ENCODE results near the gene SPRR4.
"Not testable (repeated sequence)": the region's sequence is repeated elsewhere in the genome, so short reads cannot be mapped to it uniquely, and the experiment has no call there.

The SPRR4 gene

DNA sequence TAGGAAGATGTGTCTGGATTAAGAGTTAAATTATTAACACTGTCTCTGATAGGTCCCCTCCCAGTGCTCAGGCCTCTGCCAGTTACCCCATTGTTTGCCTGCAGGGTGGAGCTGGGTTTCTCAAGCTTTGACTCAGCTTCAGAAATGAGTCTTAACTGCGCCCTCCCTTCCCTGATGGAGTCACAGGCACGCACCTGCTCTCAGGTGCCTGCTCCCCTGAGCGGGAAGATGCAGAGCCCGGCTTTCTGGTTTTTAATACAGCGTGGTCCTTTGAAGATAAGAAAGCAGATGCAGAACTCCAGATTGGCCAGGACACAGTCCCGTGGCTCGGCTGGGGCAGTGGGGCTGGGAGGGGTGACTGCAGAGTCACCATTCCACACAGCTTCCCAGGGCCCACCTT is 3.2 kb upstream of the SPRR4 start:
- DNase-seq, result no peak

DNA sequence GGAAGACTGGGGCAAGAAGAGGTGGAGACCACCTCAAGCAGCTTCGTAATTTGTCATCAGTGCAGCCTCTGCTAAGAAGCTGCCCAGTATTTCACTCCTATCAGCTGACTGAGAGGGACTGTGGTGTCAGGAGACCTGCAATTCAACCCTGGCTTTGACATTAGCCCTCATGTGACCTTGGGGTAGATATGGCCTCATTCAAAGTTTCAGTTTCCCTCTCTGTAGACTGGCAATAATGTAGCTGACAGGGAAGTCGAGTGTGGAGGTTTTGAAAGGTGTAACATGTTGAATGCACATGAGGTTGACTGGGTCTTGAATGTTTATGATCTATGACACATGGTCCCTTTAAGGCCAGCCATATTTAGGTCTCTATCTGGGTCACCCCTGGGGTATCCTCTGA is 2.2 kb upstream of the SPRR4 start:
- no peak for DNase-seq

DNA sequence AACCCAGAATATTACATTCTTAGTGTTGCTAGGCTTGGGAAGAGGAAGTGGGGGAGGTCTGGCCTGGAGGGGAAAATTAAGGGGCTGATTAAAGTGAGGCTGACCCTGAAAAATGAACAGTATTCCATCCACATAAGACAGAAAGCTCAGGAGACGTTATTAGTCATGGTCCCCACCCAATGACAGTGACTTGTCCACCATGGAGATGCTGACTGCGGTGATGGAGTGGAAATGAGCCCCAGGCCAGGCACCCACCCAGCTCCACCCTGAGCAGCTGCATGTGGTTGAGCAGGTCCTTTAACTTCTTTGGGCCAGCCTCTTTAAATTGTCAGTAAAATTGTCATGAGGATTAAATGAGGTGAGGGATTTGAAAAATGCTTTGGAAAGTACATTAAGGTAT is 1.4 kb upstream of the SPRR4 start:
- DNase-seq, result no peak

DNA sequence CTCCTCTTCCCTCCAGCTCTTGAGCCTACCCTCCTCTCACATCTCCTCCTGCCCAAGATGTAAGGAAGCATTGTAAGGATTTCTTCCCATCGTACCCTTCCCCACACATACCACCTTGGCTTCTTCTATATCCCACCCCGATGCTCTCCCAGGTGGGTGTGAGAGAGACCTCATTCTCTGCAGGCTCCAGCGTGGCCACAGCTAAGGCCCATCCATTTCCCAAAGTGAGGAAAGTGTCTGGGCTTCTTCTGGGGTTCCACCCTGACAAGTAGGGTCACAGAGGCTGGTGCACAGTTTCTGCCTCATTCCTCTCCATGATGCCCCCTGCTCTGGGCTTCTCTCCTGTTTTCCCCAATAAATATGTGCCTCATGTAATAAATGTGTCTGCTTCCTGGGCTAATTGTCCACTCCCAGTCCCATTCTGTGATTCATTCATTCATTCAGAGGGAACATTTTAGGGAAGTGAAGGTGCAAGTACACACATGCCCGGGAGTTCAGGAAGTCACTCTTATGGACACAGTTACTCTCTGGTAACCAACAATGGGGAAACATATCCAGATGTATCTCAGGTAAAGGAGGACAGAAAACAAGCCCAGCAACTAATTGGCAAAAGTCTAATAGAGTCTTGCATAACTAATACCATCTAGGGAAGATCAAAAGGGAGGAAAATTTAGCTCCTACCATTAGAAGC is 1.9 kb downstream of the SPRR4 start:
- no peak for DNase-seq

DNA sequence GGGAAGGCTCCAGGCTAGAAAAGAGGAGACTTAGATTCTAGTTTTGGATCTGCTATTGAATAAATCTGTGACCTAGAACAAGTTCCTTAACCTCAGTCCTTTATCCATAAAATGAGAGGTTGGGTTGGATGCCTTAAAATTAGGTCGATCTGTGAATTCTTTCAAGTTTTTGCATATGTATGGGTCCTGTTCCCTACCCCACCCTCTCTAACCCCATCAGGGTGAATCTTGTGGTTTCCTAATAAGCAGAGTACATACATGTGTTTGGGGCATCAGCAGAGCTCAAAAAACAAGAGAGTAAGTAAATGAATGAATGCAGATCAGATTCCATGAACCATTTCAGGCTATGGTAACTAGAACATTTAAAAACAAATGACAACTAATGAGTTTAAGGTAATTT is 6.2 kb downstream of the SPRR4 start:
- no peak for DNase-seq

DNA sequence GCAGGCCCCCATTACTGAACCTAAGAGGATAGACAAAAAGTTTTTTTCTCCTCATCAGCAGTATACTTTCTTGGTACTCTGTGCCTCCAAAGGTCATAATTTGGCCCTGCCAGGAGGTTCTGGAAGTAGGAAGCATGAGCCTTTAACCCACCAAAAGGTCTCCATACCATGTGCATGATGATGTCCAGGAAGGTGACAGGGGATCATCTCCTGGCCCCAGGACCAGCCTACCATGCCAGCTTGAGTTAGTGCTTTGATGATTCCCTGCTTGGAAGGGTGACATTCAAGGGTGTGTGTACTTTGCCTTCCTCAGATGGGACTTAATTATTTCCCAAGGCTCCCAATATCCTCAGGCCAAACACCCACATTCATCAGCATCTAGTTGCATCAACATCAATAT is 7.2 kb downstream of the SPRR4 start:
- no peak for DNase-seq

DNA sequence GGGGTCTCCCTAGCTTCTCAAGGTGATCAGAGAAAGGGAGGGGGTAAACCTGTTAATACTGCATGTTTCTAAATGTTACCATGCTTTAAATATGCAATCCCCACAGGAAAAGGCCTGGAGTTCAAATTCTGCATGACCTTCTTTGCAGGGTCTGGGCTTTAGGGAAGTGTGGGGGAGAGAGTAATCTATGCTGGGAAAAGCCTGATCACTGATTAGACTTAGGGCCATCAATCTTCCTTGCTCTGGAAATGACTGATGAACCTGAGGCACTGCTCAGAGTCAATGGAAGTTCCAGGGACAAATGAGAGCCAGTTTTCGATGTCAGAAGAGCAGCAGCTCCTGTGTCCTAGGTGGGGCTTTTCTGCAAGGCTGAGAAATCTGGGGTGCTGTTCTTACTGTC is 10.2 kb downstream of the SPRR4 start:
- DNase-seq, result no peak

DNA sequence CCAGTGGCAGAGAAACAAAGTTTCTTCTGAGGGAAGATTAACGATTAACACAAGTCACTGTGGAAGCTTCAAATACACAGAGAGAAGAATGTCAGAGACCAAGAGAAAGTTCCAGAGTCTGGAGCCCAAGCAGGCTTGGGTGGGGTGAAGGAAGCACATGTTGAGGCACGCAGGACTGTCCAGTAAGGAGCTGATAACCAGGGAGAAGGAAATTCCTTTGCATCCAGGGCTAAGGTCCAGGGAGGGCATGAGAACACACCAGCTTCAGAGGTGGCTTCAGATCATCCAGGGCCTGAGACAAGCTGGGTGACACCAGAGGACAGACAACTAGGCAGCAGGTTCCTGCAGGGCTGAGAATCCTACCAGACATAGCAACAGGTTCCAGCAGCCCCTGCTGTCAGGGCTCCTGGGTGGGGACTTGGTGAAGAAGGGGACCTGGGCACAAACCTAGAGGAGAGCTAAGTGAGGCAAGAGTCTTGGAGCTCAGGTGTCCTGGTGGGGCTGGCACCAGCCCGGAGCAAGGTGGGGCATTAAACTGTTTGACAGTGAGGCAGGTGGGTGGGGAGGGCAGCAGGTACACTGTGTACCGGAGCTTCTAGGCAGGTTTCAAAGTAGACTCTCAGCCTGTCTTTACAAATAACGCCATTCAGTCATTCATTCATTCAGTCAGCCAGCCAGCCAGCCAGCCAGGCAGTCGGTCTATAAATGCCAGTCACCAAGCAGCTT is 10.9 kb downstream of the SPRR4 start:
- DNase-seq, result no peak

DNA sequence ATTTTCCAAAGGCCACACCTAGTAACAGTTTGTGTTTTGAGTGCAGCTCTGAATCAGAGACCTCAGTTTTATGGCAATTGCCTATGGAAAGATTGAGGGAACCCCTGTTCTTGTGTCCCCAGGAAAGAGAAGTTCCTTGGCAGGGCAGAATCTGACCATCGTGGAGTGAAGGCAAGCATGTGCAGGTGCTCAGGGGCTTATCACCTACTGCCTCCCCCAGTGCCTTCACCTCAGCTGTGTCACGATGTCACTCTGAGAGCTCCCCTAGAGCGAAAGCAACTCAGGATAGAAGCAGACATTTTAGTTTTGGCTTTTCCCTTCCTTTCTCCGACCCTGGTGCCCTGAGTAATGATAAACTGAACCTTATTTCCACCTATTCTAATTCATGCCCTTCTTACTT is 11.6 kb downstream of the SPRR4 start:
- DNase-seq, result no peak

DNA sequence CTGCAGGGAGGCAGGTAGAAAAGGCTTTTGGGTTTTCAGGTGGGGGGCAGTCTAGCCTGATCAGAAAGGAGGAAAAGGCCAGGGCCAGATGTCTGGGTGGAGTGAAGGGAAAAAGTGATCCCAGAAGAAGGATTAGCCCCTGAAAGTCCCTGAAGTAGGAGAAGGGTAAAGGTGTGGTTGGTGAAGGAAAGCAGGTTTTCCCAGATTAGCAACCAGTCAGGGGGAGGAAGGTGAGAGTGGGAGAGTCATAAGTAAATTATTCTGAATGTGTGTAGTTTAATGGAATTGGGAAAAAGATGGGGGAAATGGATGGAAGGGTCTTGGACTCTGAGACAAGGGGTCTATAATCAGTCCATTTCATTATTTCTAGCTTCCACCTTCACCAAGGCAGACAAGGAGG is 12.8 kb downstream of the SPRR4 start:
- DNase-seq, result no peak

DNA sequence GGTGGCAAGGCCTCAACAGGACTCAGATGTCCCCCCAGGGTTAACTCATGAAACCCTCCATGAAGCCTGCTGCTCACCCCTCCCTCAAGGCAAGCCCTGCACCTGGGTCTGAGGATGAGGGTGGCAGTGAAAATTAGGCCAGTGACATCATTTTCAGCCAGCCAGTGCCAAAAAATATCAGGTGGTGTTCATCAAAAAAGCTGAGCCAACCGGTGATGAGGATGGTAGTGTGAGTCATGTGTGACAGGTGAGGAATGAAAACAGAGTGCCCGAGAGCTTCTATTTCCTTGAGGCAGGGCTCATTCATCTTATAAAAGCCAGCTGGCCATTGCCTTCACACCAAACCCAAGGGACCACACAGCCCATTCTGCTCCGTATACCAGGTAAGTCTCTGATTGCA is 13.3 kb downstream of the SPRR4 start, which contains the start of gene SPRR1A:
TSS of gene SPRR1A (plus strand) at position 339 of the 400 bp plus-strand sequence. CDS start 1,150 bp downstream, outside the sequence.
- DNase-seq, result no peak

DNA sequence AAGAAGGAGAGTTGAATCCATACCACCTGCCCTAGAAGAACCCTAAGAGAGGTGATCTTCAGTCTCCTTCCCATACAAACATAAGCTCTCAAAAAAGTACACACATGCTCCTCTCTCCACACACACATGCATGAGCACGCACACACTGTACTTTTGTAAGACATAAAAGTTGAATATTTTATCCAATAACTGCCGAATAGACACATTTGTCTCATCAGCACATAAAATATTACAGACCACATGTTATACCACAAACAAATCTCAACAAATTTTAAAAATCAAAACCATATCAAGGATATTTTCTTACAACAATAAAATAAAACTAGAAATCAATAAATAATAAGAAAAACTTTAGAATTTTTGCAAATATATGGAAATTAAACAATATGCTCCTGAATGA is 16.1 kb downstream of the SPRR4 start:
- DNase-seq, result no peak

DNA sequence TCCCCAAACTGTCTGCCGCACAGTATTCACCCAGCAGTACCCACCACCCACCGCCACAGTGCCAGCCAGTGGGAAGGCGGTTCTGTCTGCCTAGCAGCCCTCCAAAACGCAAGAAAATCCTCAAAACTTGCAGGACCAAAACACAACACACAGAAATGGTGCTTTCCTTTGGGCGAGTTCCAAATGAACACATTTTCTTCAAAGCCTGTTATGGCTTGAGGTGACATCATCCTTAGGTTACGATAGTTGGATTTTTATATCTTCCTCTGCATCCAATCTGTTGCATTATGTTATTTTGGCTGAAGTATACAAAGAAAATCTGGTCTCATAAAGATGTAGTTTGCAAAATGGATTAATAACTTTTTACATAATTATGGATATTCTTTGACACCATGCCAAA is 22.7 kb downstream of the SPRR4 start:
- no peak for DNase-seq

DNA sequence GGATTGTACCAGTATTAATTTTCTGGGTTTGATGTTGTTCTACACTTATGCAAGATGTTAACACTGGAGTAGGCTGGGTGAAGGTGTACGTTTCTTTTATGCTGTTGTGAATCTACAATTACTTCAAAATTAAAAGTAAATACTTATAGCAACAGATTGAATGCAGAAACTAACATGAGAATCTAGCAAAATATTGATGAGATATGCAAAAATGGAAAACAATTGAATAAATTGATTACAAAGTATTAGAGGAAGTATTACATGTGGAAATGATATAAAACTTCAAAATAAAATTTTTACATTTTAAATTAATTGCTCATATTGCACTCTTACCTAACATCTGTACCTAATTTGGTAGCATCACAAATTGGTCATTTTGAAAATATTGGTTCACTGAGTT is 25.4 kb downstream of the SPRR4 start:
- DNase-seq, result no peak

DNA sequence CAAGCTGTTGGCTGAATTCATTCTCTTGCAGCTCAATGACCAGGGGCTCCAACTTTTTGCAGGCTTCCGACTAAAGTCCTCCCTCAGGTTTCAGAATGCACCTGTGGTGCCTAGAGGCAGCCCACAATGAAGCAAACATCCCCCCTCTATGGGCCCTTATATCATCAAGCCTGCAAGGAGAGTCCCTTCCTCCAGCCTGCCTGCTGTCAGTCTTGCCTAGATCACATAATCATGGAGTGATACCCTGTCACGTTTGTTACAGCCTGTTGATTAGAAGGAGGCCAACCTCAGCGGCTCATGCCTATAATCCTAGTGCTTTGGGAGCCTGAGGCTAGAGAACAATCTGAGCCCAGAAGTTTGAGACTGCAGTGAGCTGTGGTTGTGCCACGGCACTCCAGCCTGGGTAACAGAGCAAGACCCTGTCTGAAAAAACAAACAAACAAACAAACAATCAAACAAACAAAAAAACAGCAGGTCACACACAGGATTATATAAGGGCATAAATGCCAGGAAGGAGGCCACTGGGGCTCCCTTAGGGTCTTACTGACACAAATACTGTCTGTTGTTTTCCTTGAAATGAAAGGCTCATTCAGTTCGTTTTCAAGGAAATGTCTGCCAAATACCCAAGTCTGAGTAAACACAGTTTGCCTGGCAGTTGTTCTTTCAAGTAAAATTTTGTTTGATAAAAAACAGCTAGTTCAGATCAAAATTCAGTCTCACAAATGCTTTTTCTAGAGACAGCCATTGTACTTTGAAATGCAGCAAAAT is 26.4 kb downstream of the SPRR4 start:
- DNase-seq, result no peak

DNA sequence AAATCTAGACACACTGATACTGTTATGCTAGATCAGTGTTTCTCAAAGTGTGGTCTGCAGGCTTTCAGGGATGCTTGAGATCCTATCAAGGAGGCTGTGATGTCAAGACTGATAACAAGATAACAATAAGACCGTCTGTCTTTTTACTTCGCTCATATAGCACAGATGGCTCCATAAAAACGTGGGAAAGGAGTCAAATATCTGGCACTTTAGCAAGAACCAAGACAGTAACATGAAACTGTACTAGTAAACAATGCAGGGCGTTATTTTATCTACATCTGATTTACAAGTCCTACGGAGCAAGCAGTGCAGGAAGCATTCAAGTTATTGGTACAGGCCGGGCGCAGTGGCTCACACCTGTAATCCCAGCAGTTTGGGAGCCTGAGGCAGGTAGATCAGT is 27.5 kb downstream of the SPRR4 start:
- DNase-seq, result no peak

DNA sequence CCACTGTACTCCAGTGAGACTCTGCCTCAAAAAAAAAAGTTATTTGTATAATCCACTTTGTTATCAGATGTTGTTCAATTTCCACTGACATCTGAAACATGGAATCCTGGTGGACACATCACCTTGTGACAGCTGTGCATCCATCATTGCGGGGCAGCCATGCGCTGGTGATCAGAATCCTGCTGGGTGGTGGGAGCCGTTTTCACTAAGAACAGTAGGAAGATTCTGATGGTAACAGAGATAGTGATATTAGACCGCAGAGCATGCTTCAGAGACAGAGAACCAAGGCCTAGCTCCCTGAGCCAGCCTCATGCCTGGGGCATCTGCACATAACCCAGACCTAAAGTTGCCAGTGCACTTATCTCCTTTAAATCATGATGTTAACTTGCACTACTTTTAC is 28.0 kb downstream of the SPRR4 start:
- DNase-seq, result no peak

DNA sequence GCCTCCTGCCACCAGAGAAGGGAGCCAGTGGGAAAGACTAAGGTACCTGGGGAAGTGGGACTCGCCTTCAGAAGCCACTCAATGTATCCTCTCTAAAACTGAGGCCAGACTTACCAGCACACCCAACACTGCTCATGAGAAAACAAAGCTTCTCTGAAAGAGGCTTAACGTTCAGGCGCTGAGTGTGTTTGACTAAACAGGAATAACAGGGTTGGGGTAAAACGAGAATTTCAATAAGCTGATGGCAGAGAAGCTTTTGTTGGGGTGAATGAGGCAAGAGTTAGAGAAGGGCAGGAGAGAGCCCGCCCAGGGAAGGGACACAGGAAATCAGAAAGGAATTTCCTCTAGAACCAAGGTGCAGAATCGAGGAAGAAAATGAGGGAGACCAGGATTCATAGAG is 29.4 kb downstream of the SPRR4 start:
- no peak for DNase-seq

DNA sequence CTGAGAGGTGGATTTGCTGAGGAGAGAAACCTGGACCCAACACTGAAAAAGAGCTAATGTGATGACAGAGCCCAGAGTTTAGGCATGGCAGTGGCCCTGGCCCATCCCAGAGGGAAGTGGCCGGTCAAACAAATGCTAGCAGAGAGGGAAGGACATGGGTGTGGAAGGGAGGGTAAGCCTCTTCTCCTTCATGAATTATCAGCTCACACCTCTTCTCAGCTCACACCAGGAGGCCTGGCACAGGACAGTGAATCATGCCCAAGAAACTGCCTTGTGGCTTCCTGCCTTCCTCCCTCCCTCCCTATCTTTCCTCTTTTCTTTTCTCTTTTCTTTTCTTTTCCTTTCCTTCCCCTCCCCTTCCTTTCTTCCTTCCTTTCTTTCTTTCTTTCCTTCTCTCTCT is 29.8 kb downstream of the SPRR4 start:
- DNase-seq, result no peak

DNA sequence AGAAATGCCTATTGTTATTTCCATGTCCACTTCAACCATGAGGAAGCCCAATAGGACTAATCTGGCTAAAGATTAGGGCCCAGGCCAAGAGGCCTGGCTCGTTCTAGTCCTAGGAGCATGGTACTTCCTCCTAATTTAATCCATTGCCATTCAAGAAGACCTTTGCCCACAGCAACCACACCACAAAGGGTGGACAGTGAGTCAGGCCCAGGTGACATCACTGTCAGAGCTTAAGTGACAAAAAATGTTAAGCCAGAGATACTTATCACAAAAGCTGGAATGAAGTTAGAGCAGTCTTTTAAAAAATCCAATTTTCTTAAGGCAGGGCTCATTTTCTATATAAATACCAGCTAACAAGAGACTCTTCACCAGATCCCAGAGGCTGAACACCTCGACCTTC is 30.9 kb downstream of the SPRR4 start, which contains the start of gene SPRR3:
TSS of gene SPRR3 (plus strand) at position 368 of the 400 bp plus-strand sequence. CDS start 1,272 bp downstream, outside the sequence.
- DNase-seq, result no peak

DNA sequence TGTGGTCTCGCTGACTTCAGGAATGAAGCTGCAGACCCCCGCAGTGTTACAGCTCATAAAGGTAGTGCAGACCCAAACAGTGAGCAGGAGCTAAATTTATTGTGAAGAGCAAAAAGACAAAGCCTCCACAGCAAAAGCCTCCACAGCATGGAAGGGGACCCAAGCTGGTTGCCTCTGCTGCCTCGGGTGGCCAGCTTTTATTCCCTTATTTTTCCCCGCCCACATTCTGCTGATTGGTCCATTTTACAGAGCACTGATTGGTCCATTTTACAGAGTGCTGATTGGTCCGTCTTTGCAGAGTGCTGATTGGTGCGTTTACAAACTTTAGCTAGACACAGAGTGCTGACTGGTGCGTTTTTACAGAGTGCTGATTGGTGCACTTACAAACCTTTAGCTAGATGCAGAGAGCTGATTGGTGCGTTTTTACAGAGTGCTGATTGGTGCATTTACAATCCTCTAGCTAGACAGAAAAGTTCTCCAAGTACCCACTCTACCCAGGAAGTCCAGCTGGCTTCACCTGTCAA is 40.8 kb downstream of the SPRR4 start:
- DNase-seq, result not testable (repeated sequence)

DNA sequence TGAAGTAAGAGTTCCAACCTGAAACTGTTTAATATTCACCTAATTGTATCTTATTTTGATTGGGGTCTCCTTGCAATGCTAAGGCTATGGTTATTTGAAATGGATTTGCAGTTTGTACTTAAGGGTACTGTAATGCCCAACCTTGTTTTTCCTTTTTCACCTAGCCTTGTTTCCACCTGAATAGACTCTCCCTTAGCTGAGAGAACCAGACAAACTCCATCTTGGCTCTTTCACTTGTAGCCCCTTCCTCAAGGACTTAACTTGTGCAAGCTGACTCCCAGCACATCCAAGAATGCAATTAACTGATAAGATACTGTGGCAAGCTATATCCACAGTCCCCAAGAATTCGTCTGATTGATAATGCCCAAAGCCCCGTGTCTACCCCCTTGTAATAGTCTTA is 51.4 kb downstream of the SPRR4 start:
- DNase-seq, result not testable (repeated sequence)

Data from activated CD4-positive, alpha-beta T cell treated with anti-CD3 and anti-CD28 coated beads, Interleukin-2, amount 50 U/mL, for 48 hours (primary cell).